Fibroblast of lung (primary cell): Measurements from ENCODE around the gene C10orf90.

Experiments
- CTCF ChIP-seq, 2 donors: IDR thresholded peaks in 1 of 2; conservative IDR thresholded peaks in 1 of 2; 1 replicate in 1 of 2; 2 replicates in 1 of 2; pipeline ENCODE4 v1.5.1; 2011 to 2012; ENCODE audit warnings: low read length in 2 of 2, control low read depth in 1 of 2, inconsistent platforms in 1 of 2, low read depth in 1 of 2, mild to moderate bottlenecking in 1 of 2
- EZH2 ChIP-seq: IDR thresholded peaks from 2 replicates; pipeline ENCODE4 v1.5.1; 2012; ENCODE audit warnings: low read length, control low read depth, mild to moderate bottlenecking; ENCODE audit errors: missing control alignments

GRCh38 chr10:126628746-126629145, 41.7 kb downstream of the C10orf90 start:
- TF ChIP-seq CTCF (conservative IDR thresholded peaks at IDR 0.05 in 1 of 2, IDR thresholded peaks at IDR 0.05 in 1 of 2; ENCODE audit: low read depth in 1 of 2, low read length in 2 of 2) (no peak), EZH2 (no peak)
